Muscle of back (tissue), 11 donors: ENCODE measurements around the gene IL13. TPM values are rescaled to one million over a fixed set of nuclear protein-coding genes. Genes with fewer than 3 reads are reported as not detected.

Experiments
- DNase-seq, 3 donors: peaks; one replicate each; pipeline versions ENCODE4 v3.0.0 to v3.0.0-alpha.2; 2013
- polyA plus RNA-seq, 10 donors: library from polyadenylated mRNA; unstranded; fragments of 120-200 nt; gene quantifications; one replicate each; pipeline ENCODE4 v1.2.1, GENCODE V29; 2013; ENCODE audit not compliant: insufficient read length in 10 of 10

Gene IL13
- polyA plus RNA-seq, 10 donors = 0.16 to 0.41 (median 0.20) TPM; not detected in 7

DNA sequence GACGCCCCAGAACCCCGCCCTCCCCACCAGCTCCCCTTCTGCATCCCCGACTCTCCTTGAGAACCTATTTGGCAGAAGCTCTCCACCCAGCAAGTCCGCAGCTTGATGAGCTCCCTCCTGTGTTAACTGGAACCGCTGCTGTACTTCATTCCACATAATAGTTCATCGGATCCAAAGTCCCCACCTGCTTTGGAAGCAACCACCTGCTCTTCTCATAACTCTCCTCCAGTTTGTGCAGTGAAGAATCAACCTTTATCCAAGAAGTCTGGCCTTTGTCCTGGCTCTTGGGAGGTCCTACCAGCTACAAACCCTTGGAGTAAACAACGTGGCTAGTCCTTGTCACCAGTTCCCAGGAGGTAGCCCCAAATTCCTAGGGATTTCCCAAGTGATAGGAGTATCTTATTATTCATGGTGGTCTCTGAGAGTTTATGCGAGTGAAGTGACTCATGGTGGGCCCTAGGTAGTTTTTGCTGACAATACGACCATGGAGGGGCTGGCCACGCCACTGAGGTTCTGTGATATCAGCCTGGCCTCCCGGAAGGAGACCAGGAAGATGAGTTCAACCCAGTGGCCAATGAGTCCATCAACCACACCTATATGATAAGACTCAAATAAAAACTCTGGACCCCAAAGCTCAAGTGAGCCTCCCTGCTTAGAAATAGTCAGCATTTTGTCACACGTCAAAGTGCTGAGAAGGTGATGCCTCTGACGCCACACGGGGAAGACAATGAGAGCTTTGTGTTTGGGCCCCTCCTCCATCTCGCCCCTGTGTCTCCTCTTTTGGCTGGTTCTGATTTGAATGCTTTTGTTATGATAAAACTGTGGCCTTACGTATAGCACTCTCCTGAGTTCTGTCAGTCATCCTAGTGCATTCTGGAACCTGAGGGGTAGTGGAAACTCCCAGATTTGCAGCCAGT is 12.3 kb downstream of the IL13 start:
- DNase-seq = no peak

DNA sequence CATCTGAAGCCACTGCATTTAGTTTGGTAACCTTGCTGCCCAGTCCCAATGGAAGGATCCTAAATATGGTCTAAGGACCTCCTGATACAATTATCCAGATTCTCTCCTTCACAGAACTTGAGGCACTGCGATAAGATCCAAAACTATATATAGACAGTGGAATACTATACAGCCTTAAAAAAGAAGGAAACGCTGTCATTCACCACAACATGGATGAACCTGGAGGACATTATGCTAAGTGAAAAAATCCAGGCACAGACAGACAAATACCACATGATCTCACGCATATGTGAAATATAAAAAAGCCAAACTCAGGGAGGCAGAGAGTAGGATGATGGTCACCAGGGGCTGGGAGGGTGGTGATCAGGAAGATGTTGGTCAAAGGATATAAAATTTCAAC is 13.0 kb downstream of the IL13 start:
- no peak for DNase-seq

DNA sequence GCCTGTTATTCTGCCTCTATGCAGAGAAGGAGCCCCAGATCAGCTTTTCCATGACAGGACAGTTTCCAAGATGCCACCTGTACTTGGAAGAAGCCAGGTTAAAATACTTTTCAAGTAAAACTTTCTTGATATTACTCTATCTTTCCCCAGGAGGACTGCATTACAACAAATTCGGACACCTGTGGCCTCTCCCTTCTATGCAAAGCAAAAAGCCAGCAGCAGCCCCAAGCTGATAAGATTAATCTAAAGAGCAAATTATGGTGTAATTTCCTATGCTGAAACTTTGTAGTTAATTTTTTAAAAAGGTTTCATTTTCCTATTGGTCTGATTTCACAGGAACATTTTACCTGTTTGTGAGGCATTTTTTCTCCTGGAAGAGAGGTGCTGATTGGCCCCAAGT is 15.5 kb downstream of the IL13 start:
- no peak for DNase-seq

GRCh38 chr5:132673939-132674630 is 16.1 kb downstream of the IL13 start, which contains the start of gene IL4:
Gene IL4 (plus strand): TSS chr5:132673989. CDS start chr5:132674051, 62 bp downstream.
- DNase-seq = no peak

- DNase-seq = peak in 2 of 3 donors; percentile 32 to 88
These were observed 16.9 kb downstream of the IL13 start for GRCh38 chr5:132674671-132675506.

GRCh38 chr5:132675936-132676689 is 18.1 kb downstream of the IL13 start:
- no peak for DNase-seq

GRCh38 chr5:132677191-132677590 is 19.2 kb downstream of the IL13 start:
- peak in 1 of 3 donors; percentile 47 for DNase-seq

- DNase-seq = no peak
These were observed 19.9 kb downstream of the IL13 start for GRCh38 chr5:132677682-132678400.

GRCh38 chr5:132678735-132679134 is 20.8 kb downstream of the IL13 start:
- DNase-seq = no peak

- DNase-seq = no peak
These were observed 21.2 kb downstream of the IL13 start for GRCh38 chr5:132679166-132679565.

GRCh38 chr5:132679717-132680380 is 21.9 kb downstream of the IL13 start:
- no peak for DNase-seq

DNA sequence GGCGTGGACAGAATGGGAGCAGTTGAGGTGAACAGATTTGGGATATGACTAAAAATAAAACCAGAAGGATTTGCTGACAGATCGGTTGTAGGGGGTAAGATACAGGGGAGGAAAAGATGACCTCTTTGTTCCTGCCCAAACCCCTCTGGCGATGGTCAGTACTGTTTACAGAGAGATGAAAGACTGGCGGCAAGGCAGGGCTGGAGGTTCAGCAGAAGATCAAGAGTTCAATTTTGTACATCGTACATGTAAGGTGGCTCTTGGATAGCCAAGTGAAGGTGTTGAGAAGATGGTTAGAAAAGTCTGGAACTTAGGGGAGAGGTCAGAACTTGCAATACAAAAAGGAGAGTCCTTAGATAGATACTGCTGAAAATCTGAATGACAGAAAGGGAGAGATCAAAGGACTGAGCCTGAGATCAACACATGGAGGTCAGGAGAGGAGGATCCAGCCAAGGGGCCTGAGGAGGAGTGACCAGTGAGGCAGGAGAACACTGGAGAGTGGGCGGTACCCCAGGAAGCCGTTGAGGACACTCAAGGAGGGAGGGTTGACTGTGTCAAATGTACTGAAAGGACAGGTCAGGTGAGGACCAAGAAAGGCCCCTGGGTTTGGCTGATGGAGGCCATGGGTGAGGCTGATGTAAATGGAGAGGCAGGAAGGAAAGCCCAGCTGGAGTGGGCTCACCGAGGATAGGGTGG is 23.0 kb downstream of the IL13 start:
- DNase-seq = no peak

- DNase-seq = no peak
These were observed 23.5 kb downstream of the IL13 start for GRCh38 chr5:132681476-132681831.

GRCh38 chr5:132681983-132682382 is 24.0 kb downstream of the IL13 start:
- no peak for DNase-seq

GRCh38 chr5:132684491-132684890 is 26.5 kb downstream of the IL13 start:
- DNase-seq = no peak

DNA sequence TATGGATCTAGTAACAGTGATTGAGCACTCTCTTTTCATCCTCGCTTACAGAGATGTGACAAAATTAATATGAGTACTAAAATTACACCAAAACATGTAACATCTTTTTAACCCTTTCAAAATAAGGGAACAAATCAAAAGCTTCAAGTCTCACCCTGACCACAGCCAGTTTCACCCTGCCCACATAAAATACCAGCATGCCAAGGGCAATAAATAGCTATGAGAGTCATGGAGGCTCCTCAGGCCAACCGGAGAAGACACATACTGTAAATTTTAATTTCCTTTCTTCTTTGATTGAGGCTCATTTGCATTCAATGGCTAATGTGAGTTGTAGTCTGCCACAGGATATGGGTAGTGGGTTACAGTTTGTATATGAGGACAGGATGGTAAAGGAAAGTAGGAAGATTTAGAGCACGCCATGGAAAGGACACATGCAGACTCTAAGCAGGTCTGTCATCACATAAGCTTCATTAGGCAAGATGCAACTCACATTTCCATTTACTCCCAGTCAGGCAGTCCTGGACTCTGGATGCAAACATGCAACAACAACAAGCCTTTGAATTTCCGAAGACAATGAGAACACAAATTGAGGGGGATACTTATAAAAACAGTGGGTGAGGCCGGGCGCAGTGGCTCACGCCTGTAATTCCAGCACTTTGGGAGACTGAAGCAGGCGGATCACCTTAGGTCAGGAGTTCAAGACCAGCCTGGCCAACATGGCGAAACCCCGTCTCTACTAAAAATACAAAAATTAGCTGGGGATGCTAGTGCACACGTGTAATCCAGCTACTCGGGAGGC is 27.1 kb downstream of the IL13 start:
- no peak for DNase-seq

- DNase-seq = no peak
These were observed 28.2 kb downstream of the IL13 start for GRCh38 chr5:132686193-132686592.

DNA sequence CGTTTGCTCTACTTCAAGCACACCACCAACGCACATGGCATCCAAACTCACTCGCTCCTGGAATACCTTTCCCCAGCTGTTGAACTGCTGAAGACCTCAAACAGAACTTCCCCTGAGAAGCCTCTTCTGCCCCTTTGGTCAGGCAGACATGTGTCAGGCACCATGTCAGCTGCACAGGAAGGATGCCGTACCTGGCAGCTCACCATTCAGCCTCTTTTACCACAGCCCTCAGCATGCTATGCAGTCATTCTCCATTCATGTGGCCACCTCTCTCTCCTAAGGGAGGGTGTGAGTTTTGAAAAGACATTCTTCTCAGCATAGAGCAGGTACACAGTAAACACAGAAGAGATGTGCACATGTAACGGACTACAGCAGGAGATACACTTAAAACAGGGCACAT is 30.0 kb downstream of the IL13 start:
- DNase-seq = no peak
